Mesenchymal stem cell (in vitro differentiated cells and primary cell): ENCODE measurements around the gene VGLL1.

ENCODE experiments used
- DNase-seq: peaks from one replicate; pipeline ENCODE4 v3.0.0-alpha.2; 2013
- H2AFZ ChIP-seq: one replicate; pipeline ENCODE4 v1.6.1; 2013; ENCODE audit warnings: low read depth, mild to moderate bottlenecking, control low read depth, inconsistent platforms, low read length, moderate library complexity
- H2AK5ac ChIP-seq: 2 replicates; pipeline ENCODE4 v1.6.1; 2013; ENCODE audit warnings: low read length, moderate library complexity, mild to moderate bottlenecking, inconsistent platforms; ENCODE audit not compliant: severe bottlenecking
- H2BK120ac ChIP-seq: one replicate; pipeline ENCODE4 v1.6.1; 2013; ENCODE audit warnings: low read depth, mild to moderate bottlenecking, inconsistent platforms, low read length, moderate library complexity
- H2BK12ac ChIP-seq, 2 experiments: one replicate each; pipeline ENCODE4 v1.6.1; 2013; ENCODE audit warnings: inconsistent platforms in 2 of 2, low read length in 2 of 2, mild to moderate bottlenecking in 2 of 2, moderate library complexity in 2 of 2, control low read depth in 1 of 2
- H2BK15ac ChIP-seq: one replicate; pipeline ENCODE4 v1.6.1; 2013; ENCODE audit warnings: mild to moderate bottlenecking, low read depth, inconsistent platforms; ENCODE audit not compliant: poor library complexity, severe bottlenecking
- H2BK5ac ChIP-seq: 2 replicates; pipeline ENCODE4 v1.6.1; 2013; ENCODE audit warnings: low read depth, mild to moderate bottlenecking, low read length, control low read depth, inconsistent platforms; ENCODE audit not compliant: poor library complexity, severe bottlenecking
- H3K14ac ChIP-seq, 2 experiments: one replicate each; pipeline ENCODE4 v1.6.1; 2013; ENCODE audit warnings: inconsistent platforms in 2 of 2, low read length in 2 of 2, control low read depth in 1 of 2, mild to moderate bottlenecking in 1 of 2, moderate library complexity in 1 of 2
- H3K18ac ChIP-seq, 2 experiments: one replicate each; pipeline ENCODE4 v1.6.1; 2013; ENCODE audit warnings: inconsistent platforms in 2 of 2, low read length in 2 of 2, control low read depth in 1 of 2, low read depth in 1 of 2, mild to moderate bottlenecking in 1 of 2
- H3K23ac ChIP-seq, 2 experiments: one replicate each; pipeline ENCODE4 v1.6.1; 2013; ENCODE audit warnings: inconsistent platforms in 2 of 2, low read length in 2 of 2, mild to moderate bottlenecking in 2 of 2, moderate library complexity in 2 of 2, control low read depth in 1 of 2
- H3K27ac ChIP-seq: 2 replicates; pipeline ENCODE4 v1.5.1; 2013; ENCODE audit warnings: mild to moderate bottlenecking, moderate library complexity, low read length, control low read depth, inconsistent platforms; ENCODE audit not compliant: poor library complexity, severe bottlenecking
- H3K27me3 ChIP-seq, 2 experiments: 2 replicates each; pipeline versions ENCODE4 v1.6.1 to v1.7.0; 2013; ENCODE audit warnings: low read length in 2 of 2, mild to moderate bottlenecking in 2 of 2, moderate library complexity in 2 of 2, control low read depth in 1 of 2, inconsistent platforms in 1 of 2; ENCODE audit not compliant: control insufficient read depth in 1 of 2, insufficient read depth in 1 of 2
- H3K36me3 ChIP-seq, 2 experiments: 2 replicates each; pipeline versions ENCODE4 v1.6.1 to v1.7.0; 2013; ENCODE audit warnings: low read length in 2 of 2, control low read depth in 1 of 2, inconsistent platforms in 1 of 2, low read depth in 1 of 2, mild to moderate bottlenecking in 1 of 2; ENCODE audit not compliant: insufficient read depth in 2 of 2, control insufficient read depth in 1 of 2
- H3K4ac ChIP-seq, 2 experiments: one replicate each; pipeline ENCODE4 v1.6.1; 2013; ENCODE audit warnings: inconsistent platforms in 2 of 2, low read length in 2 of 2, mild to moderate bottlenecking in 2 of 2, moderate library complexity in 2 of 2, control low read depth in 1 of 2, low read depth in 1 of 2
- H3K4me1 ChIP-seq: 2 replicates; pipeline ENCODE4 v1.6.1; 2013; ENCODE audit warnings: low read depth, low read length, control low read depth; ENCODE audit not compliant: control insufficient read depth, insufficient read depth
- H3K4me2 ChIP-seq: 2 replicates; pipeline ENCODE4 v1.6.1; 2013; ENCODE audit warnings: low read length, mild to moderate bottlenecking, inconsistent platforms; ENCODE audit not compliant: poor library complexity, severe bottlenecking
- H3K4me3 ChIP-seq, 2 experiments: 2 replicates each; pipeline versions ENCODE4 v1.5.1 to v1.7.0; 2013; ENCODE audit warnings: low read length in 2 of 2, mild to moderate bottlenecking in 2 of 2, control low read depth in 1 of 2, low read depth in 1 of 2; ENCODE audit not compliant: insufficient read depth in 1 of 2
- H3K79me1 ChIP-seq: replicated peaks from 2 replicates; pipeline ENCODE4 v1.6.1; 2013; ENCODE audit warnings: mild to moderate bottlenecking, control low read depth, low read length, inconsistent platforms; ENCODE audit not compliant: poor library complexity, severe bottlenecking
- H3K9ac ChIP-seq: 2 replicates; pipeline ENCODE4 v1.7.0; 2013; ENCODE audit warnings: mild to moderate bottlenecking, low read length, moderate library complexity
- H3K9me3 ChIP-seq: 2 replicates; pipeline ENCODE4 v1.7.0; 2013; ENCODE audit warnings: mild to moderate bottlenecking, low read length; ENCODE audit not compliant: control insufficient read depth
- H4K8ac ChIP-seq: one replicate; pipeline ENCODE4 v1.6.1; 2013; ENCODE audit warnings: inconsistent platforms, mild to moderate bottlenecking, low read length, moderate library complexity
- H4K91ac ChIP-seq: one replicate; pipeline ENCODE4 v1.6.1; 2013; ENCODE audit warnings: mild to moderate bottlenecking, low read length, inconsistent platforms
- WGBS: methylation state at CpG from one replicate; pipeline ENCODE4 v1.1.7; 2013; ENCODE audit warnings: mixed read lengths; 5-methylcytosine and 5-hydroxymethylcytosine counted together

Gene VGLL1

GRCh38 chrX:136528645-136529315 lies 3.2 kb upstream of the VGLL1 start:
- H3K23ac ChIP-seq, result no peak overlapping the region
- no peak overlapping the region for H2BK120ac ChIP-seq
- H3K27me3 ChIP-seq, result peaks cover 0 to 14% of the 10 kb centered on the region in 2 experiments
- H2BK5ac ChIP-seq, result no peak overlapping the region
- H4K91ac ChIP-seq, result no peak overlapping the region
- H3K79me1 ChIP-seq, result no peaks in the 10 kb centered on the region
- no peak overlapping the region for H4K8ac ChIP-seq
- no peaks in the 10 kb centered on the region for H3K4me1 ChIP-seq
- no peak overlapping the region for H3K4me2 ChIP-seq
- H3K4me3 ChIP-seq, result no peak overlapping the region
- no peaks in the 10 kb centered on the region for H3K9me3 ChIP-seq
- H3K4ac ChIP-seq, result no peak overlapping the region
- H3K27ac ChIP-seq, result no peak overlapping the region
- peak; percentile 5 for DNase-seq
- H2BK12ac ChIP-seq, result no peak overlapping the region
- H3K36me3 ChIP-seq, result no peaks in the 10 kb centered on the region
- H3K18ac ChIP-seq, result no peak overlapping the region
- H3K14ac ChIP-seq, result no peak overlapping the region
- no peak overlapping the region for H2AFZ ChIP-seq
- no peak overlapping the region for H2AK5ac ChIP-seq
- no peak overlapping the region for H3K9ac ChIP-seq
- 77% methylated on average over 7 of the region's 8 CpGs for WGBS
- H2BK15ac ChIP-seq, result no peak overlapping the region

- Histone ChIP-seq H3K14ac (no peak overlapping the region), H3K9me3 (no peaks in the 10 kb centered on the region), H3K4ac (no peak overlapping the region), H2BK12ac (no peak overlapping the region), H3K79me1 (no peaks in the 10 kb centered on the region), H3K9ac (no peak overlapping the region), H3K18ac (no peak overlapping the region), H3K27me3 (peaks cover 0 to 14% of the 10 kb centered on the region in 2 experiments), H3K27ac (no peak overlapping the region), H2AK5ac (no peak overlapping the region), H2BK15ac (no peak overlapping the region), H2BK5ac (no peak overlapping the region), H3K4me3 (no peak overlapping the region), H2BK120ac (no peak overlapping the region), H3K36me3 (no peaks in the 10 kb centered on the region), H4K91ac (no peak overlapping the region), H3K23ac (no peak overlapping the region), H3K4me2 (no peak overlapping the region), H2AFZ (no peak overlapping the region), H3K4me1 (no peaks in the 10 kb centered on the region), H4K8ac (no peak overlapping the region)
- DNase-seq, result no peak
- 58% methylated on average over 2 of the region's 2 CpGs for WGBS
Observed at GRCh38 chrX:136529795-136530194, 2.2 kb upstream of the VGLL1 start.

DNA sequence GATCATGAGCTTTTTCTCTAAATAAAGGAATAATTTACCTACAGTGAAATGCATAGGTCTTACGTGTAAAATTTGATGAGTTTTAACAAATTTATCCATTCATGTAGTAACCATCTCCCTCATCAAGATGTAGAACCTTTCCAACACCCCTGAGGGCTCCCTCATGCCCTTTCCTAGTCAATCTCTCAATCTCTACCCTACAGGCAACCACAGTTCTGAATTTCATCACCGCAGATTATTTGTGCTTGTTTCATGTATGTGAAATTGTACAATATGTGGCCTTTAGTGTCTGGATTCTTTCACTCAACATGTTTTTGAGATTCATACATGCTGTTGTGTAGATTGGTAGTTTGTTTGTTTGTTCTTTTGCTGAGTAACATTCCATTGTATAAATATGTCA lies 2.1 kb downstream of the VGLL1 start:
- Histone ChIP-seq H4K91ac (no peak overlapping the region), H3K23ac (no peak overlapping the region), H3K4me1 (no peaks in the 10 kb centered on the region), H2BK120ac (no peak overlapping the region), H2AFZ (no peak overlapping the region), H3K27ac (no peak overlapping the region), H4K8ac (no peak overlapping the region), H2AK5ac (no peak overlapping the region), H3K27me3 (peaks cover 0 to 19% of the 10 kb centered on the region in 2 experiments), H3K14ac (no peak overlapping the region), H3K36me3 (no peaks in the 10 kb centered on the region), H3K79me1 (no peaks in the 10 kb centered on the region), H2BK5ac (no peak overlapping the region), H3K9me3 (no peaks in the 10 kb centered on the region), H3K4me3 (no peak overlapping the region), H2BK12ac (no peak overlapping the region), H2BK15ac (no peak overlapping the region), H3K4me2 (no peak overlapping the region), H3K18ac (no peak overlapping the region), H3K9ac (no peak overlapping the region), H3K4ac (no peak overlapping the region)
- no peak for DNase-seq
- no CpG with 5 or more reads among the region's 2 CpGs for WGBS

DNA sequence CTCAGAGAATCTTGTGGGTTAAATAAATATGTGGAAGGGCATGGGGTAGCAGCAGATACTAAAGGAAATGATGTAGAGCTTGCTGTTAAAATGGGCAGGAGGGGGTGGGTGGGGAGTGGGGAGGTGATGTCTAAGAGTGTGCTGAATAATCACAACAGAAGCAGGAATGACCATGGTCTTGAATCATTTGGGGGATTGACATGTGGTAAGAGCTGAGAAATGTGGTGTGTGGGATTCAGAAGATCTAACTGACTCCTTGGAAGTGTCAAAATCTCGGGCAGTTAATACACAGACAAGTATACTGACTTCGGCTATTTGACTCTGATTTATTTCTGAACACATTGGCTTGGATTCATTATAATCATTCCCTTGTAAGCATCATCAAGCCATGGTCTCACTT lies 6.8 kb downstream of the VGLL1 start:
- Histone ChIP-seq H3K4me1 (no peaks in the 10 kb centered on the region), H3K27ac (no peak overlapping the region), H3K36me3 (no peaks in the 10 kb centered on the region), H3K4ac (no peak overlapping the region), H3K27me3 (peaks cover 0 to 25% of the 10 kb centered on the region in 2 experiments), H4K8ac (no peak overlapping the region), H3K79me1 (no peaks in the 10 kb centered on the region), H4K91ac (no peak overlapping the region), H2BK120ac (no peak overlapping the region), H3K4me3 (no peak overlapping the region), H2BK12ac (no peak overlapping the region), H3K14ac (no peak overlapping the region), H2AK5ac (no peak overlapping the region), H2BK5ac (no peak overlapping the region), H3K18ac (no peak overlapping the region), H3K9me3 (no peaks in the 10 kb centered on the region), H2BK15ac (no peak overlapping the region), H3K4me2 (no peak overlapping the region), H3K23ac (no peak overlapping the region), H2AFZ (no peak overlapping the region), H3K9ac (no peak overlapping the region)
- WGBS, result 82% methylated on average over 2 of the region's 2 CpGs
- DNase-seq, result no peak
